ENCODE results near the gene DCLRE1B. TPM values are rescaled to one million over a fixed set of nuclear protein-coding genes. Genes with fewer than 3 reads are reported as not detected.

DCLRE1B gene
- polyA plus RNA-seq, 1 donor from 2014 or later, result 7.3 TPM

- Histone ChIP-seq H3K27ac (ENCODE audit: low read length) (peak overlapping the region; percentile 94), H3K9me2 (ENCODE audit: insufficient read depth, low read length) (no peaks in the 10 kb centered on the region), H3K9me3 (ENCODE audit: low read length) (no peaks in the 10 kb centered on the region), H3K27me3 (ENCODE audit: insufficient read depth, low read depth, low read length) (no peaks in the 10 kb centered on the region), H3K4me3 (ENCODE audit: low read length) (peak overlapping the region; percentile 96), H3K9ac (ENCODE audit: low read length) (peak overlapping the region; percentile 81), H3K36me3 (ENCODE audit: insufficient read depth, low read length) (no peaks in the 10 kb centered on the region), H4K20me1 (ENCODE audit: insufficient read depth) (no peaks in the 10 kb centered on the region), H3K4me2 (ENCODE audit: low read length) (peak overlapping the region; percentile 79), H3K79me2 (replicated peaks; ENCODE audit: insufficient read depth, low read length) (peaks cover 55% of the 10 kb centered on the region), H2AFZ (ENCODE audit: low read depth, low read length) (peak overlapping the region; percentile 21), H3F3A (ENCODE audit: insufficient read depth, low read length, poor library complexity, severe bottlenecking) (peaks cover 6% of the 10 kb centered on the region)
- TF ChIP-seq SMC3 (conservative IDR thresholded peaks at IDR 0.05; ENCODE audit: poor library complexity), result no peak
- no peak for TF ChIP-seq MXI1 (conservative IDR thresholded peaks at IDR 0.05; ENCODE audit: poor library complexity, severe bottlenecking)
- no peak for TF ChIP-seq EP300 (conservative IDR thresholded peaks at IDR 0.05; ENCODE audit: poor library complexity, severe bottlenecking)
- no peak for TF ChIP-seq RAD21 (conservative IDR thresholded peaks at IDR 0.05)
- no peak for TF ChIP-seq REST (IDR thresholded peaks at IDR 0.05; ENCODE audit: borderline replicate concordance)
- TF ChIP-seq POLR2AphosphoS5 (IDR thresholded peaks at IDR 0.05), result no peak
- no peak for TF ChIP-seq EZH2 (IDR thresholded peaks at IDR 0.05; ENCODE audit: borderline replicate concordance, insufficient read depth, low read length, poor library complexity, severe bottlenecking)
- TF ChIP-seq TAF1 (IDR thresholded peaks at IDR 0.05; ENCODE audit: low read depth), result no peak
- no peak for TF ChIP-seq CTCF (IDR thresholded peaks at IDR 0.05; ENCODE audit: poor library complexity, severe bottlenecking)
These were observed 25.5 kb downstream of the DCLRE1B start for GRCh38 chr1:113930499-113931161.

- H2AFZ ChIP-seq (ENCODE audit: low read depth, low read length), result no peak overlapping the region
- no peaks in the 10 kb centered on the region for H3K9me3 ChIP-seq (ENCODE audit: low read length)
- H3K4me3 ChIP-seq (ENCODE audit: low read length), result peak overlapping the region; percentile 96
- H3F3A ChIP-seq (ENCODE audit: insufficient read depth, low read length, poor library complexity, severe bottlenecking), result peaks cover 6% of the 10 kb centered on the region
- no peaks in the 10 kb centered on the region for H3K36me3 ChIP-seq (ENCODE audit: insufficient read depth, low read length)
- H3K9me2 ChIP-seq (ENCODE audit: insufficient read depth, low read length), result no peaks in the 10 kb centered on the region
- peaks cover 61% of the 10 kb centered on the region for H3K79me2 ChIP-seq (replicated peaks; ENCODE audit: insufficient read depth, low read length)
- H3K27ac ChIP-seq (ENCODE audit: low read length), result no peak overlapping the region
- H3K9ac ChIP-seq (ENCODE audit: low read length), result no peak overlapping the region
- peak overlapping the region; percentile 79 for H3K4me2 ChIP-seq (ENCODE audit: low read length)
- no peaks in the 10 kb centered on the region for H4K20me1 ChIP-seq (ENCODE audit: insufficient read depth)
- no peaks in the 10 kb centered on the region for H3K27me3 ChIP-seq (ENCODE audit: insufficient read depth, low read depth, low read length)
- TF ChIP-seq REST (IDR thresholded peaks at IDR 0.05; ENCODE audit: borderline replicate concordance), result no peak
These were observed 26.3 kb downstream of the DCLRE1B start for GRCh38 chr1:113931451-113931851.
